DND-41 (cell line): ENCODE measurements around the gene POM121L2.

ENCODE experiments used
- CTCF ChIP-seq: IDR thresholded peaks from 2 replicates; pipeline ENCODE4 v1.5.1; 2012; ENCODE audit warnings: borderline replicate concordance, low read length, moderate library complexity, mild to moderate bottlenecking; ENCODE audit not compliant: poor library complexity, severe bottlenecking; ENCODE audit errors: extremely low read depth
- EZH2 ChIP-seq: IDR thresholded peaks from 3 replicates; pipeline ENCODE4 v1.6.1; 2012; ENCODE audit warnings: borderline replicate concordance, low read depth, mild to moderate bottlenecking, moderate library complexity, low read length, inconsistent platforms; ENCODE audit not compliant: severe bottlenecking

GRCh38 chr6:27293436-27294098 lies 18.5 kb downstream of the POM121L2 start:
- TF ChIP-seq CTCF (no peak), EZH2 (no peak)
